Activated T-helper 1 cell treated with anti-CD3 and anti-CD28 coated beads, Interleukin-2, amount 50 U/mL, for 16 hours (primary cell): Measurements from ENCODE around the gene PLBD2.

ENCODE experiments used
- DNase-seq, 2 donors: peaks; one replicate each; pipeline ENCODE4 v3.0.0-alpha.2; 2020; ENCODE audit warnings: low read depth in 1 of 2, low spot score in 1 of 2

PLBD2 gene

DNA sequence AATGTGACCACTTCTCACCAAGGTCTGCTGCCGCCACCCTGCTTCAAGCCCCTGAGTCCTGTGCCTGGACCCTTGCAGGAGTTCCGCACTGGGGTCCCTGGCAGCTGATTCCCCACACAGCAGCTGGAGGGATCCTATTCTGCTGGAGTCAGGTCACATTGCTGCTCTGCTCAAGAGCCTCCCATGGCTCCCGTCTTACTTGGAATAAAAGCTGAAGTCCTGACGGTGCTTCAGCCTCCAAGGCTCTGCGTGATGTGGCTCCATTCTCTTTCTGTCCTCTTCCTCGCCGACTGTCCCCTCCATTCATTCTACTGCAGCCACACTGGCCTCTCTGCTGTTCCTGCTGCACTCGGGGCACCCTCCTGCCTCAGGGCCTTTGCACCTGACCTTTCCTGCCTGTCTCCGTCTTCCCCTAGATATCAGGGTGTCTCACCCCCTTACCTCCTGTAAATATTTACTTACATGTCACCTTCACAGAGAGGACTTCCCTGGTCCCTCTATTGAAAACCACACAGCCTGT is 56.2 kb downstream of the PLBD2 start:
- DNase-seq = no peak

DNA sequence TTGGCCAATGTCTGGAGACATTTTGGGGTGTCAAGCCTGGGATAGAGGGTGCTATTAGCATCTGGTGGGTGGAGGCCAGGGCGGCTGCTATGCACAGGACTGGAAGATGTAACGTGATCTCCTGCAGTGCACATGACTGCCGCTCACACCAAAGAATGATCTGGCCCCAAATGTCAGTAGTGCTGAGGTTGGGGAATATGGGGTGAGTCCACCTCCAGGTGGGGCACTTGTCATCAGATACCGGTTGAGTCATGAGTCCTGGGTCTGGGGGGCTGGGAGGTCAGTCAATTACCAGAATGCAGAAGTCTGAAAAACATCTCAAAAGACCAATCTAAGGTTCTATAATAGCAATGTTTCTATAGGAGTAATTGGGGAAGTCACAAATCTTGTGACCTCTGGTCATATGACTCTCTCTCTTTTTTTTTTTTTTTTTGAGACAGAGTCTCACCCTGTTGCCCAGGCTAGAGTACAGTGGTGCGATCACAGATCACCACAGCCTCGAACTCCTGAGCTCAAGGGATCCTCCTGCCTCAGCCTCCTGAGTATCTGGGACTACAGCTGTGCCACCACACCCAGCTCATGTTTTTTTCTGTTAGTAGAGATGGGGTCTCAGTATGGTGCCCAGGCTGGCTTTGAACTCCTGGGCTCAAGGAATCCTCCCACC is 57.8 kb downstream of the PLBD2 start:
- no peak for DNase-seq

DNA sequence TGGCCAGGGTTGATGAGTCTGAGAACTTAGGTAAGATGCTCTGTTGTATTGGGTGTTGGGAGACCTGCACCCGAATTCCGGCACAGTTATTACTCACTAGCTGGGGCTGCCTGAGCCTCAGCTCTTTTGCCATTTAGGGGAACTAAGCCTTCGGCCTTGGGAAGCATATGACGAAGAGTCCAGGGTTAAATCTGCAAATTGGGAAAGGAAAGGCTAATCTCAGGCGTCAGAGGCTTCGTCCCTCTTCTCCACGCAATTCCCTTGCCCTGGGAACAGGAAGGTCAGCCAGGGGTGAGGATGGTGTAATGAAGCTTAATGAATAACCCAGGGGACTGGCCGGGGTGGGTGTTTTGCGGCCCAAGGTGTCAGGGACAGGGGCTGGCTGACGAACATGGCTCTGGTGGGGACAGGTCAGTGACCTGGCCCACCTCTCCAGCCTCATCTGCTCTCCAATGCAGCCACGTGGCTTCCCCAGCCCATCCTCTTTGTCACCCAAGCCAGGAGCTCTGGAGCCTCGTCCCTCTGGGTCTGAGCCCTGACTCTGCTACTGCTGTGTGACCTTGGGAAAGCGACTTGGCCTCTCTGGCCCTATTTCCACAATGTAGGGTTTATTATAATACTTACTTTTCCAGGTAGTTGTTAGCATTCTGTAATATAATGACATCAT is 60.0 kb downstream of the PLBD2 start:
- no peak for DNase-seq

DNA sequence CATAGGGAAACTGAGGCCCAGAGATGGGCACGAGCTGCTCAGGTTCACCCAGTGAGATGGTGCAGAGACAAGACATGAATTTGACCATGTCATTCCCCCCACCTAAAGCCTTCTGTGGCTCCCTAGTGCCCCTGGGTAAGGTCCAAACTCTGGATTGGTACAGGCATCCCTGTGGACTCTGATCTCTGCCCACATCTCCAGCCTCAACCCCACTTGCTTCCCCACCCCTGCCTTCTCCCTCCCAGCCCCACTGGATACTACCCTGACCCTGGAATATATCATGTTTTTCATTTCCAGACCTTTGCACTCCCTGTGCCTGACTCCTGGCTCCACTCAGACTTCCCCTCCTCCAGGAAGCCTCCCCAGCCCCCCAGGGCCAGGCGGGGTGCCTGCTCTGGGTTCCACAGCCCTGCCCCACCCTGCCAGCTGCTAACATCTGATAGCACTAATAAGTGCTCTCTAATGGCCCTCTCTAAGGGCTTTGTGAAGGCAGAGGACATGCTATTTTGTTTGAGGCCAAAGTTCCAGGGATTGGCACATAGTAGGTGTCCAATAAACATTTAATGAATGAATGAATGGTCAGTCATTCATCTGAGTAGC is 62.7 kb downstream of the PLBD2 start:
- no peak for DNase-seq

DNA sequence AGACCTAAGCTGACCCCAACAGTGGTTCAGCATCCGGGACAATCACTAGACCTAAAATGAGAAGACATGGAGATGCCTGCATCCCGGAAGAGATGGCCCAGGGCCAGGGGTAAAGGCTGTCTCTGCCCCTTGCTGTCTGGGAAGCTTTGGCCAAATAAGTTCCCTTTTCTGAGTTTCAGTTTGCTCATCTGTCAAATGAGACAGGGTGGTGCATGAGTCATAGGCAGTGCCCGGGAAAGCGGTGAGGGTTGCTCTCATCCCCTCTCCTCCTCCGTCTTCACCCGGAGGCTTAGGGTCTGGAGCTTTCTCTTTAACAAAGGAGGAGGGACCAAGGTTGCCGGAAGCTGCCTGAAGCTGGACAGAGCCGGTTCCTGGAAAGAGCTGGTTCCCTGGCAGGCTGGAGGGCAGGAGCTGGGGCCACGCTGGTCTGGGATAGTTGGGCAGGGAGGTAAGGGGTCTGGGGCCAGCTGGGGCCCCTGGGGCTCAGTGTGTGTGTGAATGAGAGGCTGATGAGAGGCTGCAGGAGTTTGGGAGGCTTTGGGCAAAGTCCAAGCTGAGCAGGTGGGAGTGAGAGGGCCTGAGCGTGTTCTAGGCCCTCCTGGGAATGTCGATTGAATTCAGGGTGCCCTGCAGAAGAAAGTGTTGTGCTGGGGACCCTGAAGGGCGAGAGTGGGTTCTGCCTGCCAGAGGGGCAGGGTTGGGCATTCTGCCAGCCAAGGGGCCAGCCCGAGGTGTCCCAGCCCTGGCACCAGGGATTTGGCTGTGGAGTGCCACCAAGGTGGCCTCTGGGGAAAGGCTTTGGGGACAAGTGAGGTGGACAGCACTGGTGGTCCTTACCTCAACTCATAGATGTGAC is 63.9 kb downstream of the PLBD2 start, which contains the start of gene SDSL:
TSS of gene SDSL (plus strand) at position 351 of the 856 bp plus-strand sequence. CDS start 5,603 bp downstream, outside the sequence.
- no peak for DNase-seq

DNA sequence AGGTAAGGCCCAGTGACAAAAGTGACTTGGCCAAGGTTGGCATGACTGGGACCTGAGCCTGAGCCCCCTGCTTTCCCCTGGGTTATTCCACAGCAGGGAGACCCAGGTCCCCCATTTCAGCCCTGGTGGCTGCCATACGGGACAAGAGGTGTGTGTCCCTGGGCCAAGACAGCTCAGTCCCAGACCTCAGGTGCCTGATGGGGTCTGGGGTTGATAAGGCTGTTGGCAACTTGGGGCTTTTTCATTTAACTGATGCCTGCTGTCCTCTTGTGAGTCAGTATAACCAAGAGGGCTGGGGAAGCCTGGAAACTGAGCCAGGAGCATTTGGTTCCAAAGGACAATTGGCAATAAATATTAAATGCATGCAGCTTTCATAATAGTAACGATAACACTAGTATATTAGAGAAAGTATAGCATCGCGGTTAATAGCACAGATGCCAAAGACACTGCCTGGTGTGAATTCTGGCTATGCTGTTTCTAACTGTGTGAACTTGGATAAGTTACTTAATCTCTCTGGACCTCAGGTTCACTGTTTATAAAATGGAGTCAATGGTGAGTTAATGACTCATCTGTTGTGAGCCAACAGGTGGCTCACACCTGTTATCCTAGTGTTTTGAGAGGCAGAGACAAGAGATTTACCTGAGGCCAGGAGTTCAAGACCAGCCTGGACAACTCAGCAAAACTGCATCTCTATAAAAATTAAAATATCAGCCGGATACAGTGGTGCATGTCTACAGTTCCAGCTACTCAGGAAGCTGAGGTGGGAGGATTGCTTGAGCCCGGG is 64.7 kb downstream of the PLBD2 start:
- DNase-seq = no peak

DNA sequence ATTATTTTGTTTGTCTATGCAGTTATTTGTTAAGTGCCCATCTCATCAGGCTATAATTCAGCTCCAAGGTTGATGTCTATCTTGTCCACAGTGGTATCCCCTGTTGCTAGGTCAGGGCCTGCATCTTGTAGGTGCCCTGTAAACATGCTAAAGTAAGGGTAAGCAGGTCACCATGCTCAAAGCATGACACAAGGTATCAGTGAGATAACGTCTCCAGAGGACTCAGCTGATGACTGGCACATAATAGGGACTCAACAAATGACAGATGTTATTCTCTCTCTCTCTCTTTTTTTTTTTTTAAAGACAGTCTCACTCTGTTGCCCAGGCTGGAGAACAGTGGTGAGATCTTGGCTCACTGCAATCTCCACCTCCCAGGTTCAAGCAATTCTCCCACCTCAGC is 66.1 kb downstream of the PLBD2 start:
- DNase-seq = no peak

DNA sequence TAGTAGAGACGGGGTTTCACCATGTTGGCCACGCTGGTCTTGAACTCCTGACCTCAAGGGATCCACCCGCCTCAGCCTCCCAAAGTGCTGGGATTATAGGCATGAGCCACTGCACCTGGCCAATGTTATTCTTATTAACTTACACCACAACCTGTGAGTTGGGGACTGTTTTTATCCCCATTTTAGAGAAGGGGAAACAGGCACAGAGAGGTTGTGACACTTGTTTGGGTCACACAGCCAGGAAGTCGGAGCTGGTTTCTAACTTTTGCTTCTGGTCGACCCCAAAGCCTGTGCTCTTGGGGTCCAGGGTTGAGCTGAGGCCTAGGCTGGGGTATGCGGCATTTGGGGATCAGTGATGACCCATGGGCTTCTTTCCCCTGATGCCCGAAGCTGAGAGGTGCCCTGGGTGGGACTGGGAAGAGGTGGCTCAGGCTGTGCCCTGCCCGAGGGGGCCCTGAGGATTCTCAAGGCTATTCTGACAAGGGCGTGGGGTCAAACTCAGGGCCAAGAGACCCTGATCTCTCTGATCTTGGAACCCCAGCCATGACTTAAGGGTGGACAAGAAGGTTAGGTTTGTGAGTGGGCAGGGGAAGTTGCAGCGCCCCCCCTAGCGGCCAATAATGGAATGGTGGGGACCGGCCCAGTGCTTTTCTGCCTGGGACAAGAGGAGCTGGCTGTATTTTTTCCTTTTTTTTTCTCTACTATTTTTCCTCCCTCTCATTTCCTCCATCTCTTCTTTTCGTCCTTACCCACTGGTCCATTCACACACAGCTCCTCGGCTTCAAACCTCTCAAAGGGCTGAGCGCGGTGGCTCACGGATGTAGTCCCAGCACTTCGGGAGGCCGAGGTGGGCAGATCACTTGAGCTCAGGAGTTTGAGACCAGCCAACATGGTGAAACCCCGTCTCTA is 66.8 kb downstream of the PLBD2 start:
- peak; percentile 19 to 32 for DNase-seq

DNA sequence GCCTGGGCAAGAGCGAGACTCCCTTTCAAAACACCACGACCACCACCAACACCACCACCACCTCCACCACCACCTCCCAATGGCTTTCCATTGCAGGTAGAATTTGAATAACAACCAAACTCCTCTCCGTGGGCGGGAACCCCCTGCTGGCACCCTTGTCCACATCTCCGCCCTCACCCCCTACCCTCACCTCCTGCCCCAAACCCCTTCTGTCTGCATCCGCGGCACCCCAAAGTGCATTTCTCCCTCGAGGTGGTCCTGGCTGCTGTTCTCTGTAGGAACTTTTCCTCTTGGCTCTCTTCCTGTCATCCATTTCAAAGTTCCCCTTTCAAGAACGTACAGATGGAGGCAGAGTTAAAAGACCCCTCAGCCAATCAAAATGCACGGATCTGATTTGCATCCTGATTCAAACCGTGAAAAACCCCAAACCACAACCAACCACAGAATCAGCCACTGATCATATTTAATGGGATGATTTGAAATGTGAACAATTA is 67.6 kb downstream of the PLBD2 start:
- DNase-seq = no peak

DNA sequence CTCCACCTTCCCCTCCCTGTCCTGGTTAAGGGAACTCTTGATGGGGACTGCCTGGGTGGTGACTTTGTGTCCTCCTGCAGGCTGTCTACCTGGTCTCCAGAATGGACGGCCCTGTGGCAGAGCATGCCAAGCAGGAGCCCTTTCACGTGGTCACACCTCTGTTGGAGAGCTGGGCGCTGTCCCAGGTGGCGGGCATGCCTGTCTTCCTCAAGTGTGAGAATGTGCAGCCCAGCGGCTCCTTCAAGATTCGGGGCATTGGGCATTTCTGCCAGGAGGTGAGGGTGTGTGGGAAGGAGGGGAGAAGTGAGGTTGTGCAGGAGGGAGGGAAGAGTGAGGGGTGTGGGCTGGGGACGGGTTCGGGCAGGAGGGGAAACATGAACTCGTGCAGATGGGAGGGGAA is 69.5 kb downstream of the PLBD2 start:
- no peak for DNase-seq

DNA sequence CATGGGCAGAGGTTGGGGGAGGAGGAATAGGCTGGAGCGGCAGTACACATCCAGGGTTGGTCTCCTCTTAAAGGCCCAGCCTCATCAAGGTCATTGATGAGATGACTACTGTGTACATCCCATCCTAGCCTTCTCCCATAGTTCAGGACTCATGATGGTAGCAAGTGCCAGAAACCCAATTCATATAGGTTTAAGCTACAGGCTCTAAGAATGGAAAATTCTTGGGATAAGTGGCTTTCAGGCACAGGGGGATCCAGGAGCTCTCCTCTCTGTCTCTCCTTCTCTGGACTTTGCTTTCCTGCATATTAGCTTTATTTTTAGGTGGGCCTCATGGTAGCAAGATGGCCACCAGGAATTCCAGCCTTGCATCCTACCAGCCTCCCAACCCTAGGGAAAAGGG is 70.1 kb downstream of the PLBD2 start:
- DNase-seq = no peak

DNA sequence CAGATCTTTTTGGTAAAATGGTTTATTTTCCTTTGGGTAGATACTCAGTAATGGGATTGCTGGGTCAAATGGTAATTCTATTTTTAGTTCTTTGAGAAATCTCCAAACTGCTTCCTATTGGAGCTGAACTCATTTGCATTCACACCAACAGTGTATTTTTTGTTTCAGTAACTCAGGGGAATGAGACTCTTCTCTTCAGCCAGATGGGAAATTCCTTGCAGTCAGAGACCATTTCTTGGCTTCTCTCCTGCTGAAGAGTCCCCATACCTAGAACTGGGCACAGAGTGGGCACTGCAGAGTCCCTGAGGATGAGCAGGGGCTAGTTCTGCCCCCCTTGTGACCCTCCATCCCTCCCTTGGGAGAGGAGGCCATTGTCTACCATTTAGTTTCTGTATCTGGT is 74.6 kb downstream of the PLBD2 start:
- no peak for DNase-seq

DNA sequence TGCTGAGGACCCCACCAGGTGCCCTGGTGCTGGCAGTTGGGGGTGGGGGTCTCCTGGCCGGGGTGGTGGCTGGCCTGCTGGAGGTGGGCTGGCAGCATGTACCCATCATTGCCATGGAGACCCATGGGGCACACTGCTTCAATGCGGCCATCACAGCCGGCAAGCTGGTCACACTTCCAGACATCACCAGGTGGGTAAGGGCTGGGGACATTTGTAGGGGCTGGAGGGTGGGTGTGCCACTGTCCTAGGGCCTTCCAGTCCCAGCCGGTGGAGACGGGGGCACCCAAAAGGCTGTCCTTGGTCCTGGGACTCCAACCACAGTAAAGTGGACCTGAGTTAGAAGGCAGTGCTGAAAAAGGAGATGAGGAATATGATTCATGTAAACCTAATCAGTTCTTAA is 77.0 kb downstream of the PLBD2 start:
- DNase-seq = no peak

DNA sequence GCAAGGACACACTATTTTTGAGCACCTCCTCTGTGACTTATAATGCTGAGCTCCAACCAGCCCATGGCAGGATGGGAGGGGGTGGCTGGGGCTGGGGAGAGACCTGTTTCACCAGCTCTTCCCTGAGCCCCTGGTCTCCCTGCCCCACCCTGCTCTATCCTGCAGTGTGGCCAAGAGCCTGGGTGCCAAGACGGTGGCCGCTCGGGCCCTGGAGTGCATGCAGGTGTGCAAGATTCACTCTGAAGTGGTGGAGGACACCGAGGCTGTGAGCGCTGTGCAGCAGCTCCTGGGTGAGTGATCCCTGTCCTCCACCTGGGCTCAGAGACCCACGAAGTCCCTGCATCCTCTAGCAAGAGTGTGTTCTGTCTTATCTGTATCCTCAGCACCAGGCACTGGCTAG is 78.2 kb downstream of the PLBD2 start:
- DNase-seq = no peak

DNA sequence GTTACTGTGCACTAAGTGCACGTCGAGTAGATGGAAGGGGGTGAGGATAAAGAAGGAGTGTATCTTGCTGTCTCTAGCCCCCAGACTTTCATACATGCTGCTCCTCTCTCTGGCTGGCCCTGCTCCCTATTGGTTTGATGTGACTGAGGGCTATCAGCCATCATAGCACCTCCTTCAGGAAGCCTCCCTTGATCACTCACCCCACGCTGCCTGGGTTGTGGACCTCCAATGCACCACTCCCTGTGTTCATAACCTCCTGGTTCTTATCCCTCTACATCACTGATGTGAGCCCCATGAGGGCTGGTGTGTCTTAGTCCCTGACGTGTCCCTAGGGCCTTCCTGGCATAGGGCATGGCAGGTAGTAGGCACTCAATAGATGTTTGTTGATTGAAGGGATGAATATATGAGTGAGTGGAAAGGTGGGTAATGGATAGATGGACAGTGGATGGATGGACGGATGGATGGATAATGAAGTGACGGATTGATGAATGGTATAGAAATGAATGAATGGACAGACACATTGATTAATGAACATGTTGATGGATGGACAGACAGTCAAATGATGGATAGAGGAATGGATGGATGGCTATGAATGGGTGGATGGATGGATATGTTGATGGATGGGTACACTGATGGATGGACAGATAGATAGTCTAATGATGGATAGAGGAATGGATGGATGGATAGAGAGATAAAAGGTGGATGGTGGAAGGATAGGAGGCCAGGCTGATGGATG is 78.8 kb downstream of the PLBD2 start:
- no peak for DNase-seq

DNA sequence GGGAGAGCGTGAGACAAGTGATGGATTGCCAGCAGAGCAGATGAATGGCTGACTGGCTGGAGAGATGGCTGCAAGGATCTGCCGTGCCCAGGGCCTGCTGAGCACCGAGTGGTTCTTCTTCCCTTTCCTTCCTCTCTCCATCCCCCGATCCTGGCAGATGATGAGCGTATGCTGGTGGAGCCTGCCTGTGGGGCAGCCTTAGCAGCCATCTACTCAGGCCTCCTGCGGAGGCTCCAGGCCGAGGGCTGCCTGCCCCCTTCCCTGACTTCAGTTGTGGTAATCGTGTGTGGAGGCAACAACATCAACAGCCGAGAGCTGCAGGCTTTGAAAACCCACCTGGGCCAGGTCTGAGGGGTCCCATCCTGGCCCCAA is 79.3 kb downstream of the PLBD2 start:
- no peak for DNase-seq

DNA sequence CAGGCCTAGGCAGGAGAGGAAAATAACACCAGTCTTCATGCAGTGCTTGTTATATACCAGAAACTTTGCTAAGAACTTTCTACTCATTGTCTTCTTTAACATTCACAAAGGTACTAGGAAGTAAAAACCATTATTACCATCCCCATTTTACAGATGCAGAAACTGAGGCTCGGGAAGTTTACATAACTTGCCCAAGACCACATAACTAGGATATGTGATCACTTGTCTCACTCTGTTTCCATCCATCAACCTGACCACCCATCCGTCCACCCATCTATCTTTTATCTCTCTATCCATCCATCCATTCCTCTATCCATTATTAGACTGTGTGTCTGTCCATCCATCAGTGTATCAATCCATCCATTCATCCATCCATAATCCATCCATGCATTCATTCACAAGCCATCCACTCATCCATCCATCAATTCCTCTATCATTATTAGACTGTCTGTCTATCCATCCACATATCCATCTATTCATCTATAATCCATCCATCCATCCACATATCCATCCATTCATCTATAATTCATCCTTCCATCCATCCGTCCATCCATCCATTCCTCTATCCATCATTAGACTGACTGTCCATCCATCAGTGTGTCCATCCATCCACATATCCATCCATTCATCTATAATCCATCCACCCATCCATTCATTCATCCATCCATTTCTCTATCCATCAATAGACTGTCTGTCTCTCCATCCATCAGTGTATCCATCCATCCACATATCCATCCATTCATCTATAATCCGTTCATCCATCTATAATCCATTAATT is 80.3 kb downstream of the PLBD2 start:
- no peak for DNase-seq

DNA sequence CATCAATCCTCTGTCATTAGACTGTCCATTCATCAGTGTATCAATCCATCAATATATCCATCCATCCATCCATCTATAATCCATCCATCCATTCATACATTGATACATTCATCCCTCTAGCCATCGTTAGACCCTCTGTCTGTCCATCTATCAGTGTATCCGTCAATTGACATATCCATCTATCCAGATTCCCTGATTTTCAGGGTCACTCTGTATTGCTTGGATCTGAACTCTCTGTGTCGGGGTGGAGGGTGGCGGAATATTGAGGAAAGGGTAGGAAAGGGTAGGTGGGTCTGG is 80.9 kb downstream of the PLBD2 start:
- DNase-seq = no peak
